SK-N-MC (cell line): Measurements from ENCODE around the gene PRKX.
"Not testable (repeated sequence)": the region's sequence is repeated elsewhere in the genome, so short reads cannot be mapped to it uniquely, and the experiment has no call there.

Experiments
- DNase-seq: peaks from one replicate; pipeline ENCODE4 v3.0.0-alpha.2; 2011; ENCODE audit warnings: low read depth, low spot score
- H3K27ac ChIP-seq: fragments of 200-600 bp; sonication (generic); 2 replicates; pipeline ENCODE4 v1.5.1; 2016; ENCODE audit warnings: mixed run types
- H3K36me3 ChIP-seq: fragments of 200-600 bp; sonication (generic); 2 replicates; pipeline ENCODE4 v1.6.1; 2017; ENCODE audit warnings: antibody characterized with exemption, low read length, mixed read lengths; ENCODE audit not compliant: insufficient read depth
- H3K4me3 ChIP-seq: fragments of 200-600 bp; sonication (generic); 2 replicates; pipeline ENCODE4 v1.5.1; 2016
- H3K9ac ChIP-seq: fragments of 200-600 bp; sonication (generic); 2 replicates; pipeline ENCODE4 v1.8.0; 2017; ENCODE audit warnings: mixed run types, mixed read lengths; ENCODE audit not compliant: insufficient read length
- H3K9me3 ChIP-seq: fragments of 200-600 bp; sonication (generic); 2 replicates; pipeline ENCODE4 v1.6.1; 2017; ENCODE audit warnings: low read depth, mild to moderate bottlenecking, antibody characterized with exemption, low read length, moderate library complexity, mixed read lengths
- EZH2 ChIP-seq: fragments of 200-600 bp; sonication (generic); IDR thresholded peaks from one replicate; pipeline ENCODE4 v1.6.1; 2017; ENCODE audit warnings: antibody characterized with exemption
- FOXP2 ChIP-seq: optimal IDR thresholded peaks from 2 replicates; pipeline ENCODE3; 2011; ENCODE audit warnings: mild to moderate bottlenecking, moderate library complexity; ENCODE audit not compliant: insufficient read depth; ENCODE audit errors: extremely low read length, control extremely low read depth
- POLR2AphosphoS5 ChIP-seq: IDR thresholded peaks from 2 replicates; pipeline ENCODE4 v1.6.1; 2012; ENCODE audit warnings: mild to moderate bottlenecking, low read depth, low read length, borderline replicate concordance

The PRKX gene

DNA sequence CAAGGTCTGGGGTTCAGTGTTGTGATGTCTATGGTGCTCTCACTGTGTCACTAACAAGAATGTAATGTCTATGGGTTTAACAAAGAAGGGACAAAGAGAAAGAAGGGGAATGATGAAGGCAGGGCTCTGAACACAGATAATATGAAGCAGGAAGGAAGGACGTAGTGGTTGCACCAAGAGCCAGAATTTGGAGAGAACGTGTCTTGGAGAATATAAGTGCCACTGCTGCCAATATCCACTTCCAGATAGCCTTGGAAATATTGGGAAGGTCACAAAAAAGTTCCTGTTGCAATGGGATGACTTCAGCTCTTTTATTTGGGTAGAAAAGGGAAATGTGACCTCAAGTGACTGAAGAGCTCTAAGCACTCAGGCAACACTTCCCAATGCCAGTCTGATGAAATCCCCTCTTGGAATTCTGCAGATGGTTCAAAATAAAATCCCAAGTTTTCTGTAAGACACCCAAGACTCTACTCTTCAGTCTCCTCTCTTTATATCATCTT, 131.8 kb downstream of the PRKX start:
- no peak for TF ChIP-seq EZH2
- TF ChIP-seq POLR2AphosphoS5, result no peak
- TF ChIP-seq FOXP2, result no peak
- Histone ChIP-seq H3K36me3 (no peaks in the 10 kb centered on the region), H3K27ac (no peak overlapping the region), H3K9me3 (no peaks in the 10 kb centered on the region), H3K9ac (no peak overlapping the region), H3K4me3 (no peak overlapping the region)
- DNase-seq, result no peak

DNA sequence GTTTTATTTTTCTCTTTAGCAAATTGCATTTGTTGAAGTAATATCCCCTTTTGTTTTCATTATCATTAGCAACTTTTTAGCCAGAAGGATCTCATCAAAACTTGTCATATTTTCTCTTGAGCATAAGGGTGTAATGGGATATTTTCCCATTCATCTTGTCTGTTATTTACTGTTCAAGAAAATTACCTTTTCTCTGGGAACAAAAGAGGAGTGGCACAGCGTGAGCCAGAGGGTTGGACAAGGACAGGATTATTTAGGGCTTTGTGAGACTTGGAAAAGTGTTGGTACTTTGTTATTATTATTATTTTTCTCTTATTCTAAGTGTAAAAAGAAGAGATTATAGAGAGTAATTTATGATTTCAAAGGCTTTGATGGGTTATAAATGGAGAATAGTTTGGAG, 135.9 kb downstream of the PRKX start:
- no peak overlapping the region for H3K27ac ChIP-seq
- no peak overlapping the region for H3K4me3 ChIP-seq
- H3K9me3 ChIP-seq, result no peaks in the 10 kb centered on the region
- DNase-seq, result no peak
- H3K36me3 ChIP-seq, result no peaks in the 10 kb centered on the region
- no peak overlapping the region for H3K9ac ChIP-seq
- TF ChIP-seq FOXP2 (no peak), POLR2AphosphoS5 (no peak), EZH2 (no peak)

DNA sequence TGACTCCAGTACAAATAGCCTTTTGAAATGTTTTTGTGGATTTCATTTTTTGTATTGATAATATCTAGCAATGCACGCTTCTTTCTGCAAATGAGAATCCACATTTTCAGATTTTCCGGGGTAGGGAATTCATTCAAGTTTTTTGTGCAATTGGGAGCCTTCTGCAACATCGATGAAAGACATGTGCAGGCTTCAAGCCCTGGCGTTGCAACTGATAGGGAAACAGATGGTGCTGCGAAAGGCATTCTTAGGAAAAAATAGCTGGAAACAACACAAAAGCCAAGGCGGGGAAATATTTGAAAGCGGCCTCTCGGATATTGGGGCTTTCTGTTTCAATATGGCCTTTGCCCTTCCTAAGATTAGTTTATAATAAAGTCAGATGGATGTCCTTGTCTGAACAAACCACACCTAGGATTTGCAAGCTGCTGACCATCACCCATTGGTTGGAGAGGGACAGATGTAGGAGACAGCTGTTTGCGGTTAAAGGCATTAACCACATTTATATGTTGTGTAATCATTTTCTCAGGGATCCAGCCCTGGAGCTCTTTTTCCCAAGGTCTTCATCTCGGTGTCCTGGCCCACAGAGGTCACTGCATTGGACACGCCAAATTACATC, 136.5 kb downstream of the PRKX start:
- Histone ChIP-seq H3K36me3 (no peaks in the 10 kb centered on the region), H3K9ac (no peak overlapping the region), H3K27ac (no peak overlapping the region), H3K9me3 (no peaks in the 10 kb centered on the region), H3K4me3 (no peak overlapping the region)
- DNase-seq, result no peak
- no peak for TF ChIP-seq EZH2
- TF ChIP-seq POLR2AphosphoS5, result no peak
- no peak for TF ChIP-seq FOXP2

DNA sequence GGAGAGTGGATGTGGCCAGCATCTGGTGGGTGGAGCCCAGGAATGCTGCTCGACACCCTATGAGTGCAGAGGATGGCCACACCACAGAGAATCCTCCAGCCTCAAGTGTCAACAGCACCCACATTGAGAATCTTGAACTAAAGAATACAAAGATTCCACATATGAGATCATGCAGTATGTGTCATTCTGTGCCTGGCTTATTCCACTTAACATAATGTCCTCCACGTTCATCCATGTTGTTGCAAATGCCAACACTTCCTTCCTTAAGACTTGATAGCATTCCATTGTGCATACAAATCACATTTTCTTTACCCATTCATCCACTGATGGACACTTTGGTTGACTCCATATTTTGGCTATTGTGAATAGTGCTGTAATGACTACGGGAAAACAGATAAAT, 145.8 kb downstream of the PRKX start:
- no peaks in the 10 kb centered on the region for H3K36me3 ChIP-seq
- no peak for DNase-seq
- TF ChIP-seq EZH2 (no peak), FOXP2 (no peak), POLR2AphosphoS5 (no peak)
- no peak overlapping the region for H3K27ac ChIP-seq
- no peaks in the 10 kb centered on the region for H3K9me3 ChIP-seq
- H3K4me3 ChIP-seq, result no peak overlapping the region
- no peak overlapping the region for H3K9ac ChIP-seq

DNA sequence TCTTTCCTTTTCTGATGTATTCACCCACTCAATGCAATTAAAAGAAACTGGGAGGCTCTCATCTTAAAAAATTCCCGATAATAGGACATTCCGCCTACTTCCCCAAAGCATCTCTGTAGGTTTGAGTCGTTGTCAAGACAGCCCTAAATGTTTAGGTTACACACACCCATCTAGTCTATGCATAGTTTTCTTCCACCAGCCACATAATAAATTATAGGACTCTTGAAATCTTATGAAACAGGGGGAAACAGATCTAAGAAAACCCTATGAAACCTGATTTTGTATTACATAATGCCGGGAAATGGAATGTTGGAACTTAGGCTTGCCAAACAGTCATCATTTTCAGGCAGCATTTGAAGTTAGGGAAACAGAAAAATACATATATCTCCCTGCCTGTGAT, 150.0 kb downstream of the PRKX start:
- no peak for TF ChIP-seq POLR2AphosphoS5
- Histone ChIP-seq H3K27ac (no peak overlapping the region), H3K36me3 (no peaks in the 10 kb centered on the region), H3K9me3 (no peaks in the 10 kb centered on the region), H3K4me3 (no peak overlapping the region), H3K9ac (no peak overlapping the region)
- no peak for DNase-seq

DNA sequence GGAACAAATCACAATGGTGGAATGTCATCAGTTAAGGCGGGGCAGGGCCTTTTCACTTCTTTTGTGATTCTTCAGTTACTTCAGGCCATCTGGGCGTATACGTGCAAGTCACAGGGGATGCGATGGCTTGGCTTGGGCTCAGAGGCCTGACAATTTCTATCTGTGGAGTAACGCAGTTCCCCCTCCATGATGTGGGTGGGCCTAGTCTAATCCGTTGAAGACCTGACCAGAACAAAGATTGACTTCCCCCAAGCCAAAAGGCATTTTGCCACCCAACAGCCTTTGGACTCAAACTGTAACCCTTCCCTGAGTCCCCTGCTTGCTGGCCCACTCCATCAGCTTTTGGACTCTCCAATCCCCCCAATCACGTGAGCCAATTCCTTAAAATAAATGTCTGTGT, 153.4 kb downstream of the PRKX start:
- not testable (repeated sequence) for H3K9ac ChIP-seq, DNase-seq, H3K4me3 ChIP-seq, H3K27ac ChIP-seq, H3K9me3 ChIP-seq, H3K36me3 ChIP-seq
